Liver (tissue), 3 donors: ENCODE results near the gene AOPEP.

Experiments used
- GABPA ChIP-seq, 2 donors: IDR thresholded peaks in 1 of 2; conservative IDR thresholded peaks in 1 of 2; 2 replicates each; pipeline ENCODE4 v1.6.1; 2016; ENCODE audit warnings: antibody characterized with exemption in 2 of 2, mild to moderate bottlenecking in 1 of 2, moderate library complexity in 1 of 2
- JUND ChIP-seq, 2 donors: IDR thresholded peaks; 2 replicates each; pipeline ENCODE4 v1.6.1; 2016; ENCODE audit warnings: antibody characterized with exemption in 2 of 2
- RAD21 ChIP-seq, 2 donors: IDR thresholded peaks; 2 replicates each; pipeline ENCODE4 v1.6.1; 2016; ENCODE audit warnings: antibody characterized with exemption in 2 of 2, mild to moderate bottlenecking in 2 of 2
- SP1 ChIP-seq: IDR thresholded peaks from 2 replicates; pipeline ENCODE4 v1.6.1; 2018; ENCODE audit warnings: antibody characterized with exemption, mild to moderate bottlenecking
- TAF1 ChIP-seq: conservative IDR thresholded peaks from 2 replicates; pipeline ENCODE4 v1.6.1; 2016; ENCODE audit warnings: antibody characterized with exemption, mild to moderate bottlenecking
- YY1 ChIP-seq: IDR thresholded peaks from 2 replicates; pipeline ENCODE4 v1.6.1; 2016; ENCODE audit warnings: antibody characterized with exemption, mild to moderate bottlenecking
- TF ChIP-seq, protein P1 (sequence below): fragments of 150-350 bp; IDR thresholded peaks from 2 replicates; pipeline ENCODE4 v1.5.1; 2017; ENCODE audit warnings: improper control_type of control experiment, low read depth, low read length; ENCODE audit not compliant: missing input control
- TF ChIP-seq, protein P2 (sequence below): IDR thresholded peaks from 2 replicates; pipeline ENCODE4 v1.6.1; 2016; ENCODE audit warnings: antibody characterized with exemption, mild to moderate bottlenecking
- TF ChIP-seq, protein P3 (sequence below): IDR thresholded peaks from 2 replicates; pipeline ENCODE4 v1.6.1; 2016; ENCODE audit warnings: antibody characterized with exemption
- donor health status: healthy.
- donor health status: healthy.

DNA sequence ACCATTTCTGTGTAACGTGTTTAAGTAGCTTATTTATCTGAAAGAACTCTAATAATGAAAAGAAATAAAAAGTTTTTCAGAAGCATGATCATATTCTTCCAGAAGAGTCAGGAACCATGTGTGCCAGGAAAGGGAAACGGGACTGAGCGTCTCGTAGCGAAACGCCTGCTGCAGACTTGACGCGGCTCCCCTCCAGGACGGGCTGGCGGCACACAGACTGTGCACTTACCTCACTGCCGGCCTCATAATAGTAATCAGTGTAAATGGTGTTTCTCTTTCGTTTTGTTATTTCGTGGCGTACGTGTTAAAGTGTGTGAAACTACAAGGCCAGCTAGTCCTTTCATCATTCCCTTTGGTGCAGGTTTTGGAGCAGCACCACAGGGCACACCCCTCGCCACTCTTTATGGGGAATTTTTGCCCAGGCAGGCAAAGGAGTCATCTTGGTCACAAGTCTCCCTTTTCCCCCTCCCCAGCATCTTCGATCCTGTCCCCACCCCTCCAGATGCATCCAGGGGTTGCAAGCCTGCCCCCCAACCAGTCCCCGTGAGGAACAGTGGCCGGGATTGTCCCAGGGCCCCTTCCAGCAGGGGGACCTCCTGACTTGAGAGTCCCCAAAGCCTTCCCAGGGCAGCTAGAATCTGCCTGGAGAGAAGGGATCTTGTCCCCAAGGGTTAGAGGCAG, 357.9 kb downstream of the AOPEP start:
- TF ChIP-seq, protein P1, sequence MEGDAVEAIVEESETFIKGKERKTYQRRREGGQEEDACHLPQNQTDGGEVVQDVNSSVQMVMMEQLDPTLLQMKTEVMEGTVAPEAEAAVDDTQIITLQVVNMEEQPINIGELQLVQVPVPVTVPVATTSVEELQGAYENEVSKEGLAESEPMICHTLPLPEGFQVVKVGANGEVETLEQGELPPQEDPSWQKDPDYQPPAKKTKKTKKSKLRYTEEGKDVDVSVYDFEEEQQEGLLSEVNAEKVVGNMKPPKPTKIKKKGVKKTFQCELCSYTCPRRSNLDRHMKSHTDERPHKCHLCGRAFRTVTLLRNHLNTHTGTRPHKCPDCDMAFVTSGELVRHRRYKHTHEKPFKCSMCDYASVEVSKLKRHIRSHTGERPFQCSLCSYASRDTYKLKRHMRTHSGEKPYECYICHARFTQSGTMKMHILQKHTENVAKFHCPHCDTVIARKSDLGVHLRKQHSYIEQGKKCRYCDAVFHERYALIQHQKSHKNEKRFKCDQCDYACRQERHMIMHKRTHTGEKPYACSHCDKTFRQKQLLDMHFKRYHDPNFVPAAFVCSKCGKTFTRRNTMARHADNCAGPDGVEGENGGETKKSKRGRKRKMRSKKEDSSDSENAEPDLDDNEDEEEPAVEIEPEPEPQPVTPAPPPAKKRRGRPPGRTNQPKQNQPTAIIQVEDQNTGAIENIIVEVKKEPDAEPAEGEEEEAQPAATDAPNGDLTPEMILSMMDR: no peak
- TF ChIP-seq SP1 (no peak), YY1 (no peak), RAD21 (IDR thresholded peaks at IDR 0.05) (no peak), GABPA (IDR thresholded peaks at IDR 0.05 in 1 of 2, conservative IDR thresholded peaks at IDR 0.05 in 1 of 2) (no peak), TAF1 (no peak), JUND (IDR thresholded peaks at IDR 0.05) (no peak)
- TF ChIP-seq, protein P2, sequence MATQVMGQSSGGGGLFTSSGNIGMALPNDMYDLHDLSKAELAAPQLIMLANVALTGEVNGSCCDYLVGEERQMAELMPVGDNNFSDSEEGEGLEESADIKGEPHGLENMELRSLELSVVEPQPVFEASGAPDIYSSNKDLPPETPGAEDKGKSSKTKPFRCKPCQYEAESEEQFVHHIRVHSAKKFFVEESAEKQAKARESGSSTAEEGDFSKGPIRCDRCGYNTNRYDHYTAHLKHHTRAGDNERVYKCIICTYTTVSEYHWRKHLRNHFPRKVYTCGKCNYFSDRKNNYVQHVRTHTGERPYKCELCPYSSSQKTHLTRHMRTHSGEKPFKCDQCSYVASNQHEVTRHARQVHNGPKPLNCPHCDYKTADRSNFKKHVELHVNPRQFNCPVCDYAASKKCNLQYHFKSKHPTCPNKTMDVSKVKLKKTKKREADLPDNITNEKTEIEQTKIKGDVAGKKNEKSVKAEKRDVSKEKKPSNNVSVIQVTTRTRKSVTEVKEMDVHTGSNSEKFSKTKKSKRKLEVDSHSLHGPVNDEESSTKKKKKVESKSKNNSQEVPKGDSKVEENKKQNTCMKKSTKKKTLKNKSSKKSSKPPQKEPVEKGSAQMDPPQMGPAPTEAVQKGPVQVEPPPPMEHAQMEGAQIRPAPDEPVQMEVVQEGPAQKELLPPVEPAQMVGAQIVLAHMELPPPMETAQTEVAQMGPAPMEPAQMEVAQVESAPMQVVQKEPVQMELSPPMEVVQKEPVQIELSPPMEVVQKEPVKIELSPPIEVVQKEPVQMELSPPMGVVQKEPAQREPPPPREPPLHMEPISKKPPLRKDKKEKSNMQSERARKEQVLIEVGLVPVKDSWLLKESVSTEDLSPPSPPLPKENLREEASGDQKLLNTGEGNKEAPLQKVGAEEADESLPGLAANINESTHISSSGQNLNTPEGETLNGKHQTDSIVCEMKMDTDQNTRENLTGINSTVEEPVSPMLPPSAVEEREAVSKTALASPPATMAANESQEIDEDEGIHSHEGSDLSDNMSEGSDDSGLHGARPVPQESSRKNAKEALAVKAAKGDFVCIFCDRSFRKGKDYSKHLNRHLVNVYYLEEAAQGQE: no peak
- TF ChIP-seq, protein P3, sequence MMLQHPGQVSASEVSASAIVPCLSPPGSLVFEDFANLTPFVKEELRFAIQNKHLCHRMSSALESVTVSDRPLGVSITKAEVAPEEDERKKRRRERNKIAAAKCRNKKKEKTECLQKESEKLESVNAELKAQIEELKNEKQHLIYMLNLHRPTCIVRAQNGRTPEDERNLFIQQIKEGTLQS: no peak
